GM18861 (cell line): ENCODE data around the gene DYNLT3.

Experiments used
- ATAC-seq: cut with Tn5 transposase; IDR thresholded peaks from one replicate; pipeline ENCODE4 v1.9.1; 2021; ENCODE audit not compliant: unreplicated experiment

The DYNLT3 gene

GRCh38 chrX:37844622-37845021, 2.7 kb downstream of the DYNLT3 start:
- no peak for ATAC-seq

DNA sequence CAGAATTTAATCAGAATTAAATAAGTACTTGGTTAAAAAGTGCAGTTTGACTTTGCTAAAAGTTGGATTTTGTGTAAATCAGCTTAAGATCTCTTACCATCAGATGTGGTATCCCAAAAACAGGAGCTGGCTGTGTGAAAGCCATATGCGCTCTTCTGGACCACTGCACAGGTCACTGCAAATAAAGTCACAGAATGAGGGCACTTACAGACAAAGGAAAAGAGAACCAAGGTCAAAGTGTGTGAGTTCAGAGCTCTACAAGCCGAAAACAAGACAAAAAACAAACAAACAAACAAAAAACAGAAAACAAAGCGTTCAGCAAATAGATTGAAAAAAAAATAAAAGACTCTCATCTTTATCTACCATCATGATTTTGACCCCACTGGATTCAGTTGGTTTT, 6.4 kb downstream of the DYNLT3 start:
- ATAC-seq = no peak

DNA sequence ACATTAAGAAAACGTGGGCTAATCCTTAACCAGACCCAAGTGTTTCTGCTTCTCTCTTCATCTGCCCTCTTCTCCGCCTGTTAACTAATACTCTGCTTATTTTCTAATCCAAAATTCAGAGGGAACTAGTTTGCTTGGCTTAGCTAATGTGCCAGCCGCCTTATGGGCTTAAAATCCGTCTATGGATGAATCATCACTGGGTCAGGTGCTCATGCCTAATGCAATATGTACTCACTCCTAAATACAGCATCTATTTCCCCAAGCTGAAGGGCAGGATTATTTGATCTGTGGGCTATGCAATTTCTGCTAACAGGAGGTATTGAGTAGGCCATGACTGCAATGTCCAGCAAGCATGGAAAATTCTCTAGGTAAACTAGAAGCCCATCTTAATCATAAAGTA, 12.4 kb downstream of the DYNLT3 start:
- ATAC-seq = no peak

GRCh38 chrX:37830371-37830770, 17.0 kb downstream of the DYNLT3 start:
- no peak for ATAC-seq

DNA sequence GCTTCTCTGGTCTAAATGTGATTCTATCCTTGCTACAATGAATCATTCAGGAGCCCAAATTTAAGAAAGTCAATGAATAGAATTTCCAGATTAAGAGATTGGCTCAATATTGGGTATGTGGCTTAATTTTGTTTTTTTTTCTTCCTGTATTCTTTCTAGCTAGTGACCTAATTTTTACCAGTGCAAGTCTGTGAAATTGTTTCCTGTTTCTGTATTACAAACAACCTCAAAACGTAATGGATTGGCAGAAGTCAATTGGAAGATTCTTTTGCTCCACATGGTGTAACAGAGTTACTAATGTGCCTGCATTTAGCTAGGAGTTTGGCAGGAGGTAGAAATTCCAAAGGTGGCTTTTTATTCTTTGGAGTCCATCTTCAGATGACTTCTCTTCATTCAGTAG, 17.6 kb downstream of the DYNLT3 start:
- ATAC-seq = no peak

DNA sequence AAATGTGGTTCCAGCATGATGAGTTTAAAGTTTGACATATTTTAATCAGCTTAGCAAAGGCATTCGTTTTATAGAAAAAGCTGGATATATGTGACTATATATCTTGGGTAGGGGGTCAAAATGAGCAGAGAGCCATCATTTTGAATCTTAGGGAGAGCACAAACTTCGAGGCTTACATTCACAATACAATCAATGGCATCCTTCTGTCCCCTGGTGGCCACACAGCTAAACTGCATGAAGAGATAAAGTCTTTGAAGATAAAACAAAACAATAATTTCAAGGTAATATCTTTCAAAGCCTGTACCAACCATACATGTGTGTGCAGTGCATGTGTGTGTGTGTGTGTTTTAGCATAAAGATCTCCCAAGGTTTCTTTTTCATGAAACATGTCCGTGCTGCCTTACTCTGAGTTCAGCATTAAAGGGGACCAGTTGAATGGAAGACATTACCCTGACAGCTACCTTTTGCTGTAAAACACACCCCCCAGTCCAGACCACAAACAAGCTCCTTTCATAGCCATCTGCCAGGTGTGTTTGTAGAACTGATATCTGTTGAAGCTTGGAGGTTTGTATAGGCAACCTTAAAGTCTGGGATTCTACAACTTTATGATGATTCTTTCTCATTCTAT, 22.0 kb downstream of the DYNLT3 start:
- ATAC-seq = peak; percentile 58

DNA sequence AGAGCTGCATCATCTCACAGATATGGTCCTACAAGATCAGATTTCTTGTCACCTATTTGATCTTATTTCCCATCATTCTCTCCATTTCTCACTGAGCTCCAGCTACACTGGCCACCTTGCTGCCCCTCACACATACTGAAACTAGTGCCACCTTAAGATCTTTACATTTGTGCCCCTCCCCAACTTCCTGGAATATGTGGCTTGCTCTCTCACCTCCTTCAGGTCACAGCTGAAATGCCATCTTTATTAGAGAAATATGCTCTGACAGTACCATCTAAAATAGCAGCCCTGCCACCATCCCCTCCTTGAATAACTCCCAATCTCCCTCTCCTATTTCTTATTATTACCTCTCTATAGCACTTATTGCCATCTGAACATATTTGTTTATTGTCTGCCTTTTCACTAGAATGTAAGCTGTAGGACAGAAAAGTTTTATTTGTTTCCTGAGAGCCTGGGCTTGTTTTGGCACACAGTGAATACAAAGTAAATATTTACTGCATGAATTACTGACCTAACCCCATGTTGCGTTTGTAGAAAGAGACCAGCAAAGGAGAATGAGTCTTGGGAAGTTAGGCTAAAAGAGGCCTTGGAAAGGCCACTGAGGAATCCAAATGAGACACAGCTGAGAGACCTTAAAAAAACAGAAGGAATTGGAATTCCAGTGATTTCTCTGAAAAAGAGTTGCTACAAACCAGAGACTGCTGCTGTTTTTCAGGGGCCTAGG, 22.7 kb downstream of the DYNLT3 start:
- no peak for ATAC-seq

DNA sequence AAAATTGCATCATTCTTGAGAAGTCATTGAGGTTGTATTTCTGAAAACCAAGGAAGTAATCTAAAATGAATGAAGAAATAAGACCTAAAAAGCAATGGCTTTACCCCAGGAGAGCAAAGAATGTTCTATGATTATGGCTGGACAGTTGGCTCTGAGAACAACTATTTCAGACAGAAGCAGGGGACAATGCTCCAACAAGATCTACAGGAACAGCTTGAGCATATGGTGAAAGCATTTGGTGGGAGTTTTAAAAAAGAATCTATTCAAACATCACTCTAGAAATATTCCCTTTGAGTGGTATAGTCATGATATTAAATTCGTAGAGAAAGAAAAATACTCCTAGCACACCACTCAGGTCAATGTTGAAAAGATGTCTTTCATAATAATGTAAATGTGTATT, 26.7 kb downstream of the DYNLT3 start:
- ATAC-seq = no peak

DNA sequence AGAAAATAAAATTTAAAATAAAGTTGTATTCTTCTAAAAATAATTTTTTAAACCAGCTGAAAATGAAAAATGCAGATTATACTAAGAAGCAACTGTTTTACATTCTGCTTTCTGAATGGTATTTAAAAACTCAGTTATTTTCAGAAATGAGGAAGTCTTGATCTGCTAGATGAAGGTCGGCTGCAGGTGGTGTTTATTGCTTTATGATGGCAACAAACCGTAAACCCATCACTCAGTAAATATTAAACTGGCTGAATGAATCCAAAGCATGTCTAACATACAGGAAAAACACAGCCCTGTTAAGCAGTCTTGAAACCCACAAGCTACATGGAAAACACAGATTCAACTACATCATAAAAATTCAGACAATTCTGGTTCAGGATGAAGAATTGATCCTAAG, 29.3 kb downstream of the DYNLT3 start:
- ATAC-seq = peak; percentile 38

DNA sequence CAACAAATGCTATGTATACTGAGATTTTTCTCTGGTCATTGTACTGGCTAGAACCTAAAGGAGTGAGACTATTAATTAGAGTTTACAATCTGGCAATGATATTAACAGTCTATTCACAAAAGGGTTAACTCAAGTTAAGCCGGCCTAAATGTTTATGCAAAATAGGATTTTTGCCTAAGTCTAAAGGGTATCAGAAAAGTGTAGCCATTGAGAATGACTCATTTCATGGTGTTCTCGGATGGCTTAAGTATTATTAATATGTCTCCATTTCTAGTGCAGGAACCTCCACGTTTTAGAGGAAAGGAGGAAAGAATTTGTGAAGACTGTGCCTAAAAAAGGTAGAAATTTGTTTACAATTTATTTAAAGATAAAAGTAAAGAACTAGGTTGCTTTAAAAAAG, 29.8 kb downstream of the DYNLT3 start:
- ATAC-seq = peak; percentile 27

GRCh38 chrX:37817176-37817575, 30.2 kb downstream of the DYNLT3 start:
- ATAC-seq = peak; percentile 7

- peak; percentile 9 for ATAC-seq
Measured at GRCh38 chrX:37816766-37817165, 30.6 kb downstream of the DYNLT3 start.

GRCh38 chrX:37815366-37815765, 32.0 kb downstream of the DYNLT3 start:
- ATAC-seq = peak; percentile 40

DNA sequence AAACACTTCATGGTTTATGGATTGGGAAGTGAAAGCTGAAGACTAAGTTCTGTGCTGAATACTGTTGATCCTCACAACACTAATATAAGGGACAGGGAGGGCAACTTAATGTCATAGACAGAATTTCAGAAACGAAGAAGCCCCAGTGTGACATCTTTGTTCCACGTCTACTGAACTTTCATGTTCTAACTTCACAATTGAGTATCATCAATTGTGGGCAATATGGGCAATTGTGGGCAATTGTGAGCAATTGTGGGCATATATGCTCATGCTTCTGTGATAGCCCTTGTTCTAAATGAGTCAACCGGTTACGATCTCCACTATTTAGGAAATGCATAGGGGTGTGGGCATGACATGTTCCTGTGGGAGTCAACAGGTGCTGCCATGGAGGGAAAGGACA, 33.8 kb downstream of the DYNLT3 start:
- ATAC-seq = no peak

- ATAC-seq = no peak
Measured at GRCh38 chrX:37812110-37812509, 35.3 kb downstream of the DYNLT3 start.

DNA sequence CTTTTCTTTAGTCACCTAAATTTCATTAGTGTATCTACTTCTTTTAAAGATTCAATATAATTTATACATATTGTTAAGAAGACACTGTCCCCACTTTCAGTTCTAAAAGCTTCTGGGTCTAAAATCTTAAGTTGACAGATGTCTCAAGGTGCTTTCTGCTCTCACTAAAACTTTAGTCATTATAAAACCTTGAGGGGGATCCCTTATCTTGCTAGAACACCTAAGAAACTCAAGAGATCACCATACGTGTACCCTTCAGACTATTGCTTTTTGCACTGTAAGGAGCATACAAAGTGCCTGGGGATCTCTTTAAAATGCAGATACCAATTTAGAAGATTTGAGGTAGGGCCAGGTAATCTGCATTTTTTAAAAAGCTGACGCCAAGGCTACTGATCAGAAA, 37.4 kb downstream of the DYNLT3 start:
- no peak for ATAC-seq

DNA sequence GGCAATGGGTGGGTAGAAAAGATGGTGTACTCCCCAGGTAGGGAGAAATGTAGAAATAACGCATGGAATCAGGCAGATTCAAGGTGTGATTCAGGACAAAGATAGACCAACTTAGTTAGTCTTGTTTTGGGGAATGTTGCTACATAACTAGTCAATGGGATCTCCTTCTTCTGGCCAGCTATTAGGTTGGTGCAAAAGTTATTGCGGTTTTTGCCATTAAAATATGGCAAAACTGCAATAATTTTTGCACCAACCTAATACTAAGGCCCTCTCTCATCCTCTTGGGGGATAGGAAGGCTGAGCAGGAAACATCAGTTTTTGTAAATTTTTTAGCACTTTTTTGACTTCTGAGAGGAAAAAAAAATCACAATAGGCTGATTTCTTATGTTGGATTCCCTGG, 44.3 kb downstream of the DYNLT3 start:
- ATAC-seq = no peak

- ATAC-seq = no peak
Measured at GRCh38 chrX:37802028-37802427, 45.3 kb downstream of the DYNLT3 start.

DNA sequence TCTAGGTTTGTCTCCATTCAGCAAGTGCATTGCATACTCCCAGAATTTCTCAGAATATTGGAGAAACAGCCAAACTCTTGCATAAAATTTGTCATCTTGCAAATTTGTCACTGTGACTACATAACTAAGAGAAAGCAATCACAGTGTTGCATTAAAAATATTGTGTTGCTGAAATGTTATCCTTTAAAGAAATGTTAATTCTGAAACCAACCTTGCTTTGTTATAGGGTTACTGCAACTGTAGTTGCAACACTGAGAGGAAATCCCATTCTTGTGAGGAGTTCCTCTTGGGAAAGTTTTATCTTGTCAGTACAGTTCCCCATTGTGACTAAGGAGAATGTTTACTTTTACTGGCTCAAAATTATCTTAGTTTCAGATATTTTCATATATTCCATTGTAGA, 46.7 kb downstream of the DYNLT3 start:
- ATAC-seq = no peak

GRCh38 chrX:37799936-37800335, 47.4 kb downstream of the DYNLT3 start:
- no peak for ATAC-seq

DNA sequence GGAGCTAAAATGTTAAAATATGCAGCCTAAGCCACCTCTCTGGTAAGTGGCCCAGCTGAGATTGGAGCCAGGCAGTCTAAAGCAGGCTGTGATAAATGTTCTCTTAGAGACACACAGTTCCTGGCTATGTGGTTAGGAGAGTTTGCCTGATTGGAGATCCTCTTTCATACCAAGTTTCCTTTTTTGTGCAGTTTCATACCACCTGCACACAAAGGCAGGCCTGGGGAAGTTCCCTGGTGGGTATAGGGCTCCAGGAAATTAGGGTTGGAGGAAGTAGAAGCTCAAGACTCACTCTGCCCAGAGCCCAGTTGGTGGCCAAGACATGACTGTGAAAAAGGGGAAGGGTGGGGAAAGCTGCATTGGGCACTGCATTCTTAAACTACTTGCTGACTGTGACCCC, 50.6 kb downstream of the DYNLT3 start:
- ATAC-seq = peak; percentile 85

- ATAC-seq = no peak
Measured at GRCh38 chrX:37796310-37796709, 51.1 kb downstream of the DYNLT3 start.
